Measurements from ENCODE around the gene CERS6.

CERS6 gene

GRCh38 chr2:168445960-168446359 is 10.1 kb upstream of the CERS6 start:
- Histone ChIP-seq H3K27me3 (ENCODE audit: control insufficient read depth in 1 of 2, insufficient read depth in 2 of 2, low read length in 2 of 2) (no peaks in the 10 kb centered on the region), H3K27ac (ENCODE audit: low read depth, low read length) (no peak overlapping the region), H3K4me1 (ENCODE audit: insufficient read depth, low read length) (no peaks in the 10 kb centered on the region), H3K9ac (ENCODE audit: low read length) (no peak overlapping the region), H3K36me3 (ENCODE audit: insufficient read depth, low read length) (no peaks in the 10 kb centered on the region), H3K9me3 (ENCODE audit: low read length) (no peaks in the 10 kb centered on the region), H3K4me3 (ENCODE audit: low read depth in 1 of 2, low read length in 2 of 2) (no peak overlapping the region)

DNA sequence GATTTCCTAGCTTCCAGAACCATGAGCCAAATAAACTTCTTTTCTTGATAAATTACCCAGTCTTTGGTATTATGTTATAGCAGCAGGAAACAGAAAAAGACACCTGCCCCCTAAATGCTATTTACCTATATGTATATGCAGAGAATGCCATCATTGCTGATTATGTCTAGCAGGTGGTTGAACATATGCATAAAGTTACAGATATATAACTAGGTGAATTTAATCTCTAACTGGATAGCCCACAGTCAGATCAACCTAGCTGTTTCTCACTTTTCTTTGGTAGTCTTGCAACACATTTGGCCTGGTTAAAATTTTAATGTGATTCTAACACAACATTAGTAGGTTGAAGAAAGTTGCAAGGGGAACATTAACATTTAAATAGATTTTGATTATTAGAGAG is 7.1 kb upstream of the CERS6 start:
- H3K27ac ChIP-seq (ENCODE audit: low read depth, low read length) = no peak overlapping the region
- no peaks in the 10 kb centered on the region for H3K36me3 ChIP-seq (ENCODE audit: insufficient read depth, low read length)
- no peak overlapping the region for H3K4me3 ChIP-seq (ENCODE audit: low read depth in 1 of 2, low read length in 2 of 2)
- no peaks in the 10 kb centered on the region for H3K4me1 ChIP-seq (ENCODE audit: insufficient read depth, low read length)
- H3K9me3 ChIP-seq (ENCODE audit: low read length) = no peaks in the 10 kb centered on the region
- H3K9ac ChIP-seq (ENCODE audit: low read length) = no peak overlapping the region
- H3K27me3 ChIP-seq (ENCODE audit: control insufficient read depth in 1 of 2, insufficient read depth in 2 of 2, low read length in 2 of 2) = no peaks in the 10 kb centered on the region

- Histone ChIP-seq H3K36me3 (ENCODE audit: insufficient read depth, low read length) (no peaks in the 10 kb centered on the region), H3K4me1 (ENCODE audit: insufficient read depth, low read length) (no peaks in the 10 kb centered on the region), H3K27me3 (ENCODE audit: control insufficient read depth in 1 of 2, insufficient read depth in 2 of 2, low read length in 2 of 2) (no peaks in the 10 kb centered on the region), H3K27ac (ENCODE audit: low read depth, low read length) (no peak overlapping the region), H3K9me3 (ENCODE audit: low read length) (no peaks in the 10 kb centered on the region), H3K4me3 (ENCODE audit: low read depth in 1 of 2, low read length in 2 of 2) (no peak overlapping the region), H3K9ac (ENCODE audit: low read length) (no peak overlapping the region)
Observed at GRCh38 chr2:168449419-168449818, 6.7 kb upstream of the CERS6 start.

GRCh38 chr2:168450171-168450570 is 5.9 kb upstream of the CERS6 start:
- no peak overlapping the region for H3K4me3 ChIP-seq (ENCODE audit: low read depth in 1 of 2, low read length in 2 of 2)
- no peaks in the 10 kb centered on the region for H3K27me3 ChIP-seq (ENCODE audit: control insufficient read depth in 1 of 2, insufficient read depth in 2 of 2, low read length in 2 of 2)
- no peak overlapping the region for H3K9ac ChIP-seq (ENCODE audit: low read length)
- H3K4me1 ChIP-seq (ENCODE audit: insufficient read depth, low read length) = no peaks in the 10 kb centered on the region
- H3K9me3 ChIP-seq (ENCODE audit: low read length) = no peaks in the 10 kb centered on the region
- no peak overlapping the region for H3K27ac ChIP-seq (ENCODE audit: low read depth, low read length)
- H3K36me3 ChIP-seq (ENCODE audit: insufficient read depth, low read length) = no peaks in the 10 kb centered on the region

- no peaks in the 10 kb centered on the region for H3K4me1 ChIP-seq (ENCODE audit: insufficient read depth, low read length)
- H3K27me3 ChIP-seq (ENCODE audit: control insufficient read depth in 1 of 2, insufficient read depth in 2 of 2, low read length in 2 of 2) = no peaks in the 10 kb centered on the region
- no peaks in the 10 kb centered on the region for H3K36me3 ChIP-seq (ENCODE audit: insufficient read depth, low read length)
- no peaks in the 10 kb centered on the region for H3K9me3 ChIP-seq (ENCODE audit: low read length)
- H3K9ac ChIP-seq (ENCODE audit: low read length) = no peak overlapping the region
- no peak overlapping the region for H3K27ac ChIP-seq (ENCODE audit: low read depth, low read length)
- H3K4me3 ChIP-seq (ENCODE audit: low read depth in 1 of 2, low read length in 2 of 2) = no peak overlapping the region
Observed at GRCh38 chr2:168450732-168451131, 5.3 kb upstream of the CERS6 start.

GRCh38 chr2:168452781-168453180 is 3.3 kb upstream of the CERS6 start:
- Histone ChIP-seq H3K4me3 (ENCODE audit: low read depth in 1 of 2, low read length in 2 of 2) (no peak overlapping the region), H3K27me3 (ENCODE audit: control insufficient read depth in 1 of 2, insufficient read depth in 2 of 2, low read length in 2 of 2) (no peaks in the 10 kb centered on the region), H3K36me3 (ENCODE audit: insufficient read depth, low read length) (no peaks in the 10 kb centered on the region), H3K4me1 (ENCODE audit: insufficient read depth, low read length) (peaks cover 4% of the 10 kb centered on the region), H3K27ac (ENCODE audit: low read depth, low read length) (no peak overlapping the region), H3K9me3 (ENCODE audit: low read length) (no peaks in the 10 kb centered on the region), H3K9ac (ENCODE audit: low read length) (no peak overlapping the region)

- no peaks in the 10 kb centered on the region for H3K36me3 ChIP-seq (ENCODE audit: insufficient read depth, low read length)
- H3K4me1 ChIP-seq (ENCODE audit: insufficient read depth, low read length) = peaks cover 4% of the 10 kb centered on the region
- H3K27ac ChIP-seq (ENCODE audit: low read depth, low read length) = no peak overlapping the region
- H3K27me3 ChIP-seq (ENCODE audit: control insufficient read depth in 1 of 2, insufficient read depth in 2 of 2, low read length in 2 of 2) = no peaks in the 10 kb centered on the region
- H3K9me3 ChIP-seq (ENCODE audit: low read length) = no peaks in the 10 kb centered on the region
- no peak overlapping the region for H3K4me3 ChIP-seq (ENCODE audit: low read depth in 1 of 2, low read length in 2 of 2)
- no peak overlapping the region for H3K9ac ChIP-seq (ENCODE audit: low read length)
Observed at GRCh38 chr2:168453404-168453803, 2.7 kb upstream of the CERS6 start.

- Histone ChIP-seq H3K4me3 (ENCODE audit: low read depth in 1 of 2, low read length in 2 of 2) (peak overlapping the region in 1 of 2 donors; percentile 64), H3K27me3 (ENCODE audit: control insufficient read depth in 1 of 2, insufficient read depth in 2 of 2, low read length in 2 of 2) (no peaks in the 10 kb centered on the region), H3K4me1 (ENCODE audit: insufficient read depth, low read length) (peaks cover 4% of the 10 kb centered on the region), H3K9ac (ENCODE audit: low read length) (no peak overlapping the region), H3K27ac (ENCODE audit: low read depth, low read length) (no peak overlapping the region), H3K9me3 (ENCODE audit: low read length) (no peaks in the 10 kb centered on the region), H3K36me3 (ENCODE audit: insufficient read depth, low read length) (no peaks in the 10 kb centered on the region)
Observed at GRCh38 chr2:168454737-168455644, 1.1 kb upstream of the CERS6 start.

DNA sequence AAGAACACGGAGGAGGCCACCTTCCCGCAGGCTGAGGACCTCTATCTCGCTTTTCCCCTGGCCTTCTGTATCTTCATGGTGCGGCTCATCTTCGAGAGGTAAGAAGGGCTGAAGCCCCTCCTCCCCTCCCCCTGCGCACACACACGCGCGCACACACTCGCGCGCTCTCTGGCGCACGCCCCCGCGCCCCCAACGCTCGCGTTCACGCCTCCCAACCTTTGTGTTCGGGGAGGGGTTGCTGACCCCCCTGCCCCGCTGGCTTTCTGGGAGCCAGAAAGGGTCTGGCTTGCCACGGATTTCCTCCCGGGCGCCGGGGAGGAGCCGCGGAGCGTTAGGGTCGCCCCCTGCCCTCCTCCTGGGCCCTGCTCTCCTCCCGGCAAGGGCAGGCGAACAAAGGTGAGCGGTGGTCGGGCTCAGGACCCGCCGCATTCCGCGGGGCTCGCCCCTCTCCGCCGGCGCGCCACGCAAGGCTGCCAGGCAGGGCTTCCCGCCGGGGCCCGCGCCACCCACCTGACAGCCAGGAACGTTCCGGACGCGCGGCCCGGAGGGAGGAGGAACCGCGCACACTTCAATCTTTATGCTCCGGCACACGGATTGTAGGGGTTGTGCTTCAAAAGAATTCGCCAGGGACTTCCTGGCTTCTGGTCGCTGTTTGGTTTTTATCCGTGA is 583 bp downstream of the CERS6 start:
- H3K27ac ChIP-seq (ENCODE audit: low read depth, low read length) = peak overlapping the region; percentile 27
- H3K9ac ChIP-seq (ENCODE audit: low read length) = no peak overlapping the region
- H3K27me3 ChIP-seq (ENCODE audit: control insufficient read depth in 1 of 2, insufficient read depth in 2 of 2, low read length in 2 of 2) = no peaks in the 10 kb centered on the region
- no peaks in the 10 kb centered on the region for H3K9me3 ChIP-seq (ENCODE audit: low read length)
- H3K4me1 ChIP-seq (ENCODE audit: insufficient read depth, low read length) = peaks cover 4% of the 10 kb centered on the region
- H3K36me3 ChIP-seq (ENCODE audit: insufficient read depth, low read length) = no peaks in the 10 kb centered on the region
- peak overlapping the region; percentile 70 to 78 for H3K4me3 ChIP-seq (ENCODE audit: low read depth in 1 of 2, low read length in 2 of 2)

DNA sequence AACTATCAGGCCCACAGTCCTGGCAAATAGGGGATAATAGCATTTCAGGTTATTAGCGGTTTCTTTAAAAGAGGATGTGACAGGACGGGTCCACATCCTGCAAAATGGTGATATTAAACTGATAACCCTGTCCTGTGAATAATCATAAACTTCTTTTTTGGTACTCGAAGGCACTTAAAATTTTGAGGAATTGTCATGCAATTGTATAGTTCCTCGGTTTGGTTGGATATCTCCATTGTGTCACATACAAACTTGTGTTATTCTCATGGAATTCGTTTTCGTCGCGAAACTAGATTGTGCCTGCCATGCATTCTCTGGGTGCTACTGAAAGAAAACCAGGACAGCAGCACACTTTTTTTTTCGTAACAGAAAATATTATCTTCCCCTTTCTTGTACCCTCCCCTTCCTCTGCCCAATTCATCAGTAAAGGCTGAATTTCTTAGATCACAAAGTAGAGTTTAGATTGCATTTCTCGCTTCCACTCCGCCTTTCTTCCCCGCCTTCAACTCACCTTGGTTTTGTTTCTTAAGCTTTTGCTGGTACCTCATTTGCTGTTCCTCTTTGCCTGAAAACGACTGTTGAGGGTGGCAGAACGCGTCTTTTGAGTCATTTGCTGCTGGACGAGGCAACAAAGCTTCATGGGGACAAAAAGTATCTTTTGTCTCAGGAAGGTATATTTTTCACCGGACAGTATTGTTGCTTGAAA is 1.3 kb downstream of the CERS6 start:
- Histone ChIP-seq H3K4me3 (ENCODE audit: low read depth in 1 of 2, low read length in 2 of 2) (peak overlapping the region; percentile 70 to 78), H3K27ac (ENCODE audit: low read depth, low read length) (peak overlapping the region; percentile 27), H3K27me3 (ENCODE audit: control insufficient read depth in 1 of 2, insufficient read depth in 2 of 2, low read length in 2 of 2) (no peaks in the 10 kb centered on the region), H3K36me3 (ENCODE audit: insufficient read depth, low read length) (no peaks in the 10 kb centered on the region), H3K9ac (ENCODE audit: low read length) (no peak overlapping the region), H3K9me3 (ENCODE audit: low read length) (no peaks in the 10 kb centered on the region), H3K4me1 (ENCODE audit: insufficient read depth, low read length) (peaks cover 4% of the 10 kb centered on the region)

GRCh38 chr2:168458139-168458538 is 2.1 kb downstream of the CERS6 start:
- no peaks in the 10 kb centered on the region for H3K9me3 ChIP-seq (ENCODE audit: low read length)
- no peak overlapping the region for H3K4me3 ChIP-seq (ENCODE audit: low read depth in 1 of 2, low read length in 2 of 2)
- H3K36me3 ChIP-seq (ENCODE audit: insufficient read depth, low read length) = no peaks in the 10 kb centered on the region
- no peak overlapping the region for H3K9ac ChIP-seq (ENCODE audit: low read length)
- no peak overlapping the region for H3K27ac ChIP-seq (ENCODE audit: low read depth, low read length)
- H3K27me3 ChIP-seq (ENCODE audit: control insufficient read depth in 1 of 2, insufficient read depth in 2 of 2, low read length in 2 of 2) = no peaks in the 10 kb centered on the region
- peaks cover 4% of the 10 kb centered on the region for H3K4me1 ChIP-seq (ENCODE audit: insufficient read depth, low read length)

Data from muscle layer of colon (tissue), 2 donors.